IMR-90 (cell line): ENCODE data around the gene ANKRD2.

ENCODE experiments used
- CEBPB ChIP-seq: IDR thresholded peaks from 2 replicates; pipeline ENCODE4 v1.6.1; 2012; ENCODE audit warnings: low read depth, low read length, improper control_type of control experiment
- CTCF ChIP-seq: conservative IDR thresholded peaks from 2 replicates; pipeline ENCODE4 v1.5.1; 2012; ENCODE audit warnings: mild to moderate bottlenecking, low read depth, low read length, improper control_type of control experiment
- FOS ChIP-seq: fragments of 150-350 bp; IDR thresholded peaks from 2 replicates; pipeline ENCODE4 v1.6.1; 2016; ENCODE audit warnings: low read depth, low read length
- MAZ ChIP-seq: IDR thresholded peaks from 2 replicates; pipeline ENCODE4 v1.6.1; 2012; ENCODE audit warnings: low read depth, mild to moderate bottlenecking, low read length, improper control_type of control experiment, moderate library complexity, borderline replicate concordance
- MXI1 ChIP-seq: IDR thresholded peaks from 2 replicates; pipeline ENCODE4 v1.6.1; 2012; ENCODE audit warnings: low read depth, mild to moderate bottlenecking, low read length, moderate library complexity, borderline replicate concordance
- POLR2A ChIP-seq: IDR thresholded peaks from 2 replicates; pipeline ENCODE4 v1.6.1; 2012; ENCODE audit warnings: mild to moderate bottlenecking, low read depth, low read length
- RCOR1 ChIP-seq: IDR thresholded peaks from 2 replicates; pipeline ENCODE4 v1.6.1; 2012; ENCODE audit warnings: mild to moderate bottlenecking, low read length, improper control_type of control experiment; ENCODE audit not compliant: insufficient replicate concordance
- RFX5 ChIP-seq: IDR thresholded peaks from 2 replicates; pipeline ENCODE4 v1.8.0; 2012; ENCODE audit warnings: low read depth, mild to moderate bottlenecking, low read length, moderate library complexity
- USF2 ChIP-seq: fragments of 150-350 bp; IDR thresholded peaks from 2 replicates; pipeline ENCODE4 v1.6.1; 2017; ENCODE audit warnings: mild to moderate bottlenecking, antibody characterized with exemption, low read length, low read depth

DNA sequence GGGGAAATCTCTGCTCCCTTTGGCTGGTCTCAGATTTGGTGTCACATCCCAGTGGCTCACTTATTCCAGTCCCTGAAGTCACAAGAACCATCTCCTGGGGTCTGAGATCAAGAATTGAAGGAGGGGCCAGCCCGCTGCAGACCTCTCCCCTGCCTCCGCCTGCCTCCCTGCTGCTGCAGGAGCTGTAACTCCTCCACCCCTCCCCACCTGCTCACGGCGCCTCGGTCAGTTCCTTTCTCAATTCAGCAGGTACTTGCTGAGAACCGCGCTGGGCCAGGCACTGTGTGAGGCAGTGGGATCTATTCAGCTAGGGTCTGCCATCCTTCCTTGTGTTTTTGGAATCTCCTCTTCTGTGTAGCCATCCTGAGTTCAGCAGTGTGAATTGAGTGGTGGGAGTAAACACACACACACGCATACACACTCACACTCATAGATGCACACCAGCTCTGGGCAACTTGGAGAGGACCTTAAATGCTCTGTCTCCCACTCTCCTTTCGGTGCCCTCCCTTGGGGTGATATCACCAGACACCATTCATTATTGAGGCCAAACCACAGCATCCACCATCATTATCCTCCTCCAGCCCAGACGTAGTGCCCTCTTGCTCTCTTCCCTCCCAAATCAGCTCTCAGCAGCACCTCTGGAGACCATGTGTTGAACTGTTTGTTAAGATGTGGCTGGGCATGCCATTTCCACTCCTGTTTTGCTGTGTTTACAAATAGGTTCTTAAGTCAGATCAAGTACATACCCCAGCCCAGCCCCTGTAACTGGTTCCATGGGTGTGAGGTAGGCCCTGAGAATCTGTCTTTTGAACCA lies 22.0 kb upstream of the ANKRD2 start:
- TF ChIP-seq CTCF (no peak), POLR2A (no peak), USF2 (no peak), RFX5 (no peak), MXI1 (no peak), FOS (no peak), CEBPB (no peak), MAZ (no peak), RCOR1 (no peak)
